A172 (cell line): ENCODE results near the gene SFN. TPM values are rescaled to one million over a fixed set of nuclear protein-coding genes. Genes with fewer than 3 reads are reported as not detected.
"Not testable (repeated sequence)": the region's sequence is repeated elsewhere in the genome, so short reads cannot be mapped to it uniquely, and the experiment has no call there.

Experiments used
- DNase-seq: peaks from one replicate; pipeline ENCODE4 v3.0.0-alpha.2; 2015; ENCODE audit warnings: low spot score
- total RNA-seq: library from RNA; depleted of rRNA; stranded (reverse); fragments of >200 nt; shearing (Covaris generic); gene quantifications from 2 replicates; pipeline ENCODE4 v1.2.3, GENCODE V29; 2014; rRNA removed

SFN gene
- total RNA-seq = 20.6 and 30.1 TPM in 2 replicates

DNA sequence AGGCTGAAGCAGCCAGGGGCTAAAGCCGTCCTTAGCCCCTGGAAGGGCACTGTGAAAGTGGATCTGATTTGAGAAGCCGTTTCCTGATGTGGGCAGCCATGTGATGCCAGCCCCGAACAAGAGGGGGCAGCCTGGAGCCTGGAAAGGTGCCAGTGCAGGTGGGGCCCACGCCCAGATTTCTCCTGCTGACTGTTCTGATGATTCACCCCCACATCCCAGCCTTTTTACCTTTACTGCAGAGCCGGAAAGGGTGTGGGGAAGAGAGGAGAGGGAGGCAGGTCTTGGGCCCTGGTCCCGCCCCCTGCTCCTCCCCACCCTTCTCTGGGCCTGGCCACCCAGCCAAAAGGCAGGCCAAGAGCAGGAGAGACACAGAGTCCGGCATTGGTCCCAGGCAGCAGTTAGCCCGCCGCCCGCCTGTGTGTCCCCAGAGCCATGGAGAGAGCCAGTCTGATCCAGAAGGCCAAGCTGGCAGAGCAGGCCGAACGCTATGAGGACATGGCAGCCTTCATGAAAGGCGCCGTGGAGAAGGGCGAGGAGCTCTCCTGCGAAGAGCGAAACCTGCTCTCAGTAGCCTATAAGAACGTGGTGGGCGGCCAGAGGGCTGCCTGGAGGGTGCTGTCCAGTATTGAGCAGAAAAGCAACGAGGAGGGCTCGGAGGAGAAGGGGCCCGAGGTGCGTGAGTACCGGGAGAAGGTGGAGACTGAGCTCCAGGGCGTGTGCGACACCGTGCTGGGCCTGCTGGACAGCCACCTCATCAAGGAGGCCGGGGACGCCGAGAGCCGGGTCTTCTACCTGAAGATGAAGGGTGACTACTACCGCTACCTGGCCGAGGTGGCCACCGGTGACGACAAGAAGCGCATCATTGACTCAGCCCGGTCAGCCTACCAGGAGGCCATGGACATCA is at the start of gene SFN:
Gene SFN (plus strand): TSS at position 369 of the 904 bp plus-strand sequence. CDS start 64 bp downstream, at position 433.
- peak; percentile 85 for DNase-seq

DNA sequence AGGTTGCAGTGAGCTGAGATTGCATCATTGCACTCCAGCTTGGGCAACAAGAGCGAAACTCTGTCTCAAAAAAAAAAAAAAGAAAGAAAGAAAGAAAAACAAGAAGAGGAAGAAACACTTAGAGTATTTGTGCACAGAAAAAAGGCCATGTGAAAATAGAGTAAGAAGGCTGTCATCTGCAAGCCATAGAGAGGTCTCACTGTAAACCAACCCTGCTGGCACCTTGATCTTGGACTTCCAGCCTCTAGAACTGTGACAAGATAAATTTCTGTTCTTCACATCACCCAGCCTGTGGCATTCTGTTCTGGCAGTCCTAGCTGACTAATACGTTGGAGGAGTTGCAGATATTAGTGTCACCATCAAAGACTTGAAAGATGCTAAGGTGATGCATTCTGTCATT is 48.6 kb upstream of the SFN start:
- DNase-seq = no peak

DNA sequence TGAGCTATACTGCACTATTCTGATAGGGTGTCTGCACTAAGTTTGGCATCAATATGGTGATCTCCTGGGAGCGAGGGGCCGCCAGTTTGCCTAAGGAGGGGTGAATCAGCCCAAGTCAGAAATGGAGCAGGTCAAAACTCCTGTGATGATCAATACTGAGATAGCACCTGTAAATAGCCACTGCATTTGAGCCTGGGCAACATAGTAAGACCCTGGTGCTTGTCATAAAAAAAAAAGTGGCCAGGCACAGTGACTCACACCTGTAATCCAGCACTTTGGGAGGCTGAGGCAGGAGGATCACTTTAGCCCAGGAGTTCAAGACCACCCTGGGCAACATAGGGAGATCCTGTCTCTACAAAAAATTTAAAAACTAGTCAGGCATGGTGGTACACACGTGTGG is 48.1 kb upstream of the SFN start:
- no peak for DNase-seq

DNA sequence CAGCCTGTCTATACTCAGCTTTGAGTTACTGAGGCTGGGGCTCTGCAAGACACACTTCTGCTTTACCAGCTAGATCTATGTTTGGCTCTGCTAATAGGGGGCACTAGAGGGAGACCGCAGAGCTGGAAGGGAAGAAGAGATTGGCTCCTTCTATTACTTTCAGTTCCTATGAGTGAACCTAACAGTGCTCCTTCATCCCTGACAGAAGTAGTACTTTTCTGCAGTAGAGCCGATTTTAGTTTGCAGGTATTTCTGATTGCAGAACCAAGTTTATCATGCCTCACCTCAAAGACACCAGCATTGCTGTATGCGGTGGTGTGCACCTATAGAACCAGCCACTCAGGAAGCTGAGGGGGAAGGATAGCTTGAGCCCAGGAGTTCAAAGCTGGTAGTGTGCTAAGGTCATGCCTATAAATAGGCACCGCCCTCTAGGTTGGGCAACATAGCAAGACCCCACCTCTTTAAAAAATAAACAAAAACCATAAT is 42.1 kb upstream of the SFN start:
- DNase-seq = no peak

DNA sequence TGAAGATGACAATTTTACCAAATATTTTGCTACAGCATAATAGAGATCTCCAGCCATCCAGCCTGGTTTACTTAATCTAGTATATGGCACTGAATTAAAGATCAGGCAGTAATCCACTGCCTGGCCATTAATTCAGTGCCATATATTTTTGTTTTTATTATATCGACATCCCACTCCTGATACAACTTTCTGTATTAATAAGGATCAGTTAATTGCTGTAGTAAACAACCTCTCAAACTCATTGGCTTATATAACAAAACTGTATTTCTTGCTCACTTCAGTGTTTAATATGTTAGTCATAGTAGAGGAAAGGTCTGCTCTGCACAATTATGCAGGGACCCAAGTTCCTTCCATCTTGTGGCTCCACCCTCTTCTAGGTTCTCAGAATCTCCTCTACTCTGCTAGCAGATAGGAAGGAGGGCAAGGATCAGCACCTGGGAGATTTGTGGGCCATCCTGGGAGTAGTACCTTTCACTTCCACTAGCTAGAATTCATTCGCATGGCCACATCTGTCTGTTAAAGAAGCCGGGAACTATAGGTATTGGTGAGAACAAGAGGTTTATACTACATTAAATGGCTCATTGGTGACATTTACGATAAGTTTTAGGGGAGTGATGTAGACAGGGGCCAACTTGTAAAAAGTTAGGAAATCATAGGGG is 40.1 kb upstream of the SFN start:
- no peak for DNase-seq

DNA sequence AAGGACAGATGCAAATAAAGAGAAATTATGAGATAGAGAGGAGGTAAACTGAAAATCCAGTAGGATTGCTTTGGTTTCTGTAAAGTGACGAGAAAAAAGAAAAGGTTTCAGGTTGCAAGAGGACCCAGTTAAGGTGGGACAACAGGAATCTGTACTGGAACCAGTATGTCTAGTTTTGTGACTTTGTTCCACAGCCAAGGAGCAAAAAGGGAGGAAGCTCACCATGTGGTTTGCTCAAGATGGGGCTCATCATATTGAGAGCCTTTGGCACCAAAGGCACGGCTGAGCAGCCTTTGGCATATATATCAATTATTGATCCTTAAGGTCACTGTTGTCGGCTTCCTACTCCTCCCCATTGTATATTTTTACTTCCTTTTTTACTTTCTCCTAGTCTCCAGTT is 38.2 kb upstream of the SFN start:
- no peak for DNase-seq

DNA sequence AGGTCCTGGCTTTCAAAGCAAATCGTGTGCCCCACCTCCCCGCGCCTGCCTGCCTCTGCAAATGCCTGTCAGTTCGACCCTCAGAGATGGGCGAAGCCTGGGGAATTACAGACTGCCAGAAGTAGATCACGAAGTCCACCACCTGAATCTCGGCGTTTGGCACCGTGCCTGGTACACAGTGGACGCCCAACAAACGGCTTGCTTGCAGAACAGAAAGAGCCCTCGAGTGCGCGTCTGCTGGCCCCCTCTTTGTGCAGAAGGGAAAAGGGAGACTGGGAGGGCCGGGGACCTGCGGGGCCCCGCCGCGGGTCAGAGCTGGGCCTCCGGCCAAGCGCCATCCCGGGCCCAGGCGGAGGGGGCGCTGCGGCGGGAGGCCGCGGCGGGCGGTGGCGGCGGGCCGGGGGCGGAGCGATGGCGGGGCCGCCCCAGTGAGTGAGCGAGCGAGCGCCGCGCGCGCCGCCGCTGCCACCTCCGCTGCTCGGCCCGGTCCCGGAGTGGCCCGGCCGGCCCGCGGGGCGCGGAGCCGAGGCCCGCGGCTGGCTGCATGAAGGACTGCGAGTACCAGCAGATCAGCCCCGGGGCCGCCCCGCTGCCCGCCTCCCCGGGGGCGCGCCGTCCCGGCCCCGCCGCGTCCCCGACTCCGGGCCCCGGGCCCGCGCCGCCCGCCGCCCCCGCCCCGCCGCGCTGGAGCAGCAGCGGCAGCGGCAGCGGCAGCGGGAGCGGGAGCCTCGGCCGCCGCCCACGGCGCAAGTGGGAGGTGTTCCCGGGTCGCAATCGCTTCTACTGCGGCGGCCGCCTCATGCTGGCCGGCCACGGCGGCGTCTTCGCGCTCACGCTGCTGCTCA is 36.5 kb upstream of the SFN start, which contains the start of gene ZDHHC18:
Gene ZDHHC18 (plus strand): TSS at position 428 of the 845 bp plus-strand sequence. CDS start 117 bp downstream, at position 545.
- DNase-seq = peak; percentile 10

DNA sequence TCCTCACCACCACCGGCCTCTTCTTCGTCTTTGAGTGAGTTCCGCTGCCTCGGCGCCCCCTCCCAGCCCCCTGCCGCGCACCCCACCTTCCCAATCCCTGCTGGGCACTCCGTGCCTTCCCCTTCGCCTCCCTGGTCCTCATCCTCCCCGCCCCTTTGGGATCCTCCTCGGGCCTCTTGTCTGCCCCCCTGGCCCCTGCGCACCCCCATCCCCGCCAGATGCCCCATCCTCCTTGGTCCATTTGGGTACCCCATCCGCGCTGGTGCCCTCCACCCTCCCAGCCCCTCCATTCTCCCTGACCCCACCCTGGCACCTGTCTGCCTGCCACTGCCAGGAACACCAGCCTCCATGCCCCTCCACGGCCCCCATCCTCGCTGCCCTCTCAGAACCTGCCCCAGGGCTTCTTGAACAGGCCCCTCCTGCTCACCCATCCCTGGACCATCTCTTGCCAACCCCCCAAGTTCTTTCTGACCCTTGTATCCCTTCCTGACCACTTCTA is 35.8 kb upstream of the SFN start:
- no peak for DNase-seq

DNA sequence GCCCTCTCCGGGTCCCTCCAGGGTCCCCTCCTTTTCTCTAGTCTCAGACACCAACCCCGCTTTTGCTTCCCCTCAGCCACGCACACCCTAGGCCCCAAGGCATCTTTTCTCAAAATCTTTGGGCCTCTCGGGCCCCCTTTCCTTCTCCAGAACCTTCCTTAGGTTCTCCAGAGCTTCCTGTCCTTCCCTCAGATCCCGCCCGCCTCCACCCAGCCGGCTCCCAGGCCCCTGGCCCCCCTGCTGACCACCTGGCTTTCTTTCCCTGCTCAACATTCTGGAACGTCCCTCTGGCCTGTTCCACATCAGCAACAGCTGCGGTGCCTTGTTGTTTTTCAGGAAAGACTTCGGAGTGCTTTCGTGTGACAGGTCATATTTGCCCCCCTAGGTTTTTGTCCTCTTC is 35.3 kb upstream of the SFN start:
- DNase-seq = no peak

DNA sequence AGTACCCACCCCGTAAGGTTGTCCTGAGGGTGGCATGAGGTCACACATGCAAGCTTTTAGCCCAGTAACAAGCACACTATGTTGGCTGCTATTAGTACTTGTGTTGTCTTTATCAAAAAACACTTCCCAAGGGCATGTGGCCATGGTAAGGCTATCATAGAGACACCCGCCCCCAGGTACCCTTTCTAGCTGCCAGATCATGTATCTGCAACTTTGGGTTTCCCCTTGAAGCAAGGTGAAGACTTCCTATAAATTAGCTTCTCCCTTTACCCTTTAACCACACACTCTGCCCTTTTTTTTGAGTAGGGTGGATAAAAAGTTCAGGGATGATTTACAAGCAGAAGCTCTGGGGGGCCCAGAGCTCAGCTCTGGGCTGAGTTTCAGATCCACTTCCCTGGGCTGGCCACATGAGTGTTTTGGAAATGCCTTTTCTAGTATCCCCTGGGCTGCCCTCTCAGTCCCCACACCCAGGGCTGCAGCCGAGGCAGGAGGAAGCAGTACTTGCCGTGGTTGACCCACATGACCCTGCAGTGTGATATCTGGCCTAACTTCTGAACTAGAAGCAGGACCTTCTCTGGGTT is 34.4 kb upstream of the SFN start:
- no peak for DNase-seq

DNA sequence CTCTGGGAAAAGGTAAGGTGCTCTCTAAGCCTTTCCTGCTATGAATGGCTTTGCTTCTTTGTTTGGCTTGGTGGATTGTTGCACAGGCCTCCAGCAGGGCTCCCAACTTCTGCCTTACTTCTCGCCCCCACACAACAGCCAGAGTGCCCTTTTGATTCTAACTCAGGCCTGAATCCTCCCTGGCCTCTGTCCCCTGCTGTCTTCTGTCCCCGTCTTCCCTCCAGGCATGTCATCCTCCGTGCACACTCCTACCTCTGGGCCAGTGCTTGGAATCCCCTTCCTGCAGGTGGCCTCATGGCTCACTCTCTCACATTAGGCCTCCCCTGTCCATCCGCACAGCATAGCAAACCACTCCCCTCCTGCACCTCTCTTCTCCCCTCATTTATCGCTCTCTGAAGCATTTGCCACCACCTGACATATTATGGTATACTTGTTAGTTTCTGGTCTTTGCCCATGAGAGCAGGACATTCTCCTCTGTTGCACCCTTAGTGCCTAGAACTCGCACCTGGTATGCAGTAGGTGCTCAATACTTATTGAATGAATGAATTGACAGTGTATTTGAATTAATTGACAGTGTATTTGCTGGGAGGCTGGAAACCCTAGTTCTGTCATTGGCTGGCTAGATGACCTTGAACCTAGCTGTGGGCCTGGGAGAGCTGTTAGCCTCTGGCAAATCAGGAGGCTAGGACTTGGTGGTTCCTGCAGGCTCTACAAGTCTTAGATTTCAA is 33.6 kb upstream of the SFN start:
- no peak for DNase-seq

DNA sequence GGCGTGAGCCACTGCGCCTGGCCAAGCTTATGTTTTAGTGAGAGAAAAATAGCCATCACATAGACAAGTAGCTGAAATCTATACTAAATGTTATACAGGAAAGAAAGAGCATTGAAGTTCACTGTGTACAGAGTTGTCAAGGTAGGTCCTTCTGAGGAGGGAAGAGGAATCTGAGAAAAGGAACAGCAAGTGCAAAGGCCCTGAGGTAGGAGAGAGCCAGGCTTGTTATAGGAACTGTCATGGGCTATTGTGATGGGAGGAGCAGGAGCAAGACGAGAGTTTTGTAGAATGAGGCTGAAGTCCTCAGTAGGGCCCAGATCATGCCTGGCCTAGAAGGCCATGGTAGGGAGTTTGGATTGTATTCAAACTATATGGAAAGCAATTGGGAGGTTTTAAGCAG is 31.9 kb upstream of the SFN start:
- no peak for DNase-seq

DNA sequence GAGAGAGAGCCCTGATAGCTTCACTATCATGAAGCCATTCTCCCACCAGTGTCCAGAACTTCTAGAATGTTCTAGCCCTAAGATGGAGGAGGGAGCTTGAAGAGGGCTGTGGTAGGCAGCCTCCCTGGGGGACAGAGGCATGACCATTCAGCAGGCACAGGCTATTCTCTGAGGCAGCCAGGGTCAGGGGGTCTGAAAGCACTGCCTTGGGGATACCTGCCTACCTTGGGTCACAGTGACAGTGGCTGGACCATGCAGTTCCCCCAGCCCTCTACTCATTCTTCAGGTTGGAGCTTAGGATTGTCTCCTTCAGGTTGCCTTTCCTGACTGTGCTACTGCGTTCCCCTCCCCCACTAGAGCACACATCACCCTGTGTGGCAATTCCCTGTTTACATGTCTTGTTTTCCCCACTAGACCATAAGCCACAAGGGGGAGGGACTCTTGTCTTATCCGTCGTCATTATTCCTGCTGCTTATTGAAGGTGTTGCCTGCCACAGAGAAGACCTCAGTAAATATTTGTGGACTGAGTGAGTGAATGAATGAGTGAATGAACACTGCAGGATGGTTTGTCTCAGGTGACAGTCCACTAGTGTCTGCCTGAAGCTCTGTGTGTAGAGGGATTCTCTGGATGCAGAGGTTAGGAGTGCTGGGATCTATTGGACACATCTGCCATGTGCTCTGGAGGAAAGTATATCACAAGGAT is 31.3 kb upstream of the SFN start:
- no peak for DNase-seq

DNA sequence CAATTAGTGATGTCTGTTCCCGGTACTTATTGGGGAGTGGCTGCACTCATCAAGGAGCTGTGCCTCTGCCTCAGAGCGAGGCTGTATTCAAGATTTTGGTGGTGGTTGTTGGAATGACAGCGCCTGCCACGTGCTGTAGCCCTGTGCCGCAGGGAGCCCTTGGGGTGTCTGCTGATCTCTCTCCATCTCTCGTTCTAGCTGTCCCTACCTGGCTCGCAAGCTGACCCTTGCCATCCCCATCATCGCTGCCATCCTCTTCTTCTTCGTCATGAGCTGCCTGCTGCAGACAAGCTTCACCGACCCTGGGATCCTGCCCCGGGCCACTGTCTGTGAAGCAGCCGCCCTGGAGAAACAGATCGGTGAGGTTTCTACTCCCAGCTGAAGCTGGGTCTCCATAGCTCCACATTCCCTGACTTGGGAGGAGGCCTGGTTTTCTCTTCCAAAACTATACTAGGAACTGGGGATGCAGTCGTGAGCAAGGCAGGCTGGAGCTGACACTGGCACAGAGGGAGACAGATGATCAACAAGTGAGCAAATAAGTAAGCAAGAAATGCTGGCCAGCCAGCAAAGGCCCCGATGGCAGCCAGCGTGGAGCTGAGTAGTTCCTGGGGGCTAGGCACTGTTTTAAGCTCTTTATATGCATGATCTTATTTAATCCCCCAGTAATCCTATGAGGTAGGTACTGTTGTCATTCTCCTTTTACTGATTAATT is 30.5 kb upstream of the SFN start:
- no peak for DNase-seq

DNA sequence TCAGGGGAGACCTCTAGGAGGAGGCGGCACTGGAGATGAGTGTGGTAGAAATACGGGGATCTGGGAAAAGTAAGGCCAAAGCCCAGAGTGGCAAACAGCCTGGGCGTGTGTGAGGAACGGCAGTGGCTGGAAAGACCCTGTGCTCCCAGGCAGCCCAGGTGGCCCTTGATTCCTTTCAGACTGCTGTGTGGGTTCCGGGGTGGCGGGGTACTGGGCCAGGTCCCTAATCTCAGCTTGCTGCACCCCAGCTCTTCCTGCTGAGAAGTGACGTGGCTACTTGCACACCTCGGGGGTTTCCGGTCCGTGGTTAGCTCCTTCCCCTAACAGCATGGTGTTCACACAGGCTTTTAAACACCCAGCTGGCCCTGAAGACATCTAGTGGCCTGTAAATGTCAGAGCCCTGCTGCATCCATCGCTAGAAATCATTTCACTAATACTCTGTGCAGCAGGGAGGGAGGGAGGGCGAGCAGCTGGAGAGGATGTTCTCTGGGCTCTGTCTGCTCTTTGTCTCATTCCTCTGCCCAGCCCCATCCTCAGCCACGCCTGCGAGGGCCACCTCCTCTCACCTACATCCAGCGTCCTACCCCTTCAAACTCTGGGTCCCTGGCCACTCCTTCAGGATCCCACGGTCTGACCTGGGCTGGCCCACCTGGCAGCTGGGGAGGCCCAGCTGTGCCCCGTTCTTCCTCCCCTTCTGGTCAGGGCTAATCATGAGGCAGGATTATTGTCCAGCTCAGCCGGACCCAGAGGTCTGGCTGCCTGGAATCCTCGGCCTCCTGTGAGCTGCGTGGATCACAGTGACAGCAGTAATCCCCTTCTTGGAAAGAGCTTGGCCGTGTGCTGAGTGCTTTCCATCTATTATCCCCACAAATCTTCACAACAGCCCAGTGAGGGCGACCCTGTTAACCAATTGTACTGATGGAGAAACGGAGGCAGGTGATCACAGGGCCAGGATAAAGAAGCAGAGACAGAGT is 29.2 kb upstream of the SFN start:
- peak; percentile 48 for DNase-seq

DNA sequence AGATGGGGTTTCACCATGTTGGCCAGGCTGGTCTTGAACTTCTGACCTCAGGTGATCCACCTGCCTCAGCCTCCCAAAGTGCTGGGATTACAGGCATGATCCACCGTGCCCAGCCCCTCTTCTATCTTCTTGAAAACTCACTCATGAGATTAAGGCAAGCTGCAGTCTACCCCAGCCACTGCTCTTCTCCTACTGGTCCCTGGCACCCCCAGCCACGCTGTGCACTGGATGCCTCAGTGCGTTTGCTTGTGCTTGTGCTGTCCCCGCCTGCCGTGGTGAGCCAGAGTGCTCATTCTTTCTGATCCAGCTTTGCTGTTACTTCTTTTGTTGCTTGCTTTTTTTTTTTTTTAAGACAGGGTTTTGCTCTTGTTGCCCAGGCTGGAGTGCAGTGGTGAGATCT is 25.3 kb upstream of the SFN start:
- DNase-seq = not testable (repeated sequence)

DNA sequence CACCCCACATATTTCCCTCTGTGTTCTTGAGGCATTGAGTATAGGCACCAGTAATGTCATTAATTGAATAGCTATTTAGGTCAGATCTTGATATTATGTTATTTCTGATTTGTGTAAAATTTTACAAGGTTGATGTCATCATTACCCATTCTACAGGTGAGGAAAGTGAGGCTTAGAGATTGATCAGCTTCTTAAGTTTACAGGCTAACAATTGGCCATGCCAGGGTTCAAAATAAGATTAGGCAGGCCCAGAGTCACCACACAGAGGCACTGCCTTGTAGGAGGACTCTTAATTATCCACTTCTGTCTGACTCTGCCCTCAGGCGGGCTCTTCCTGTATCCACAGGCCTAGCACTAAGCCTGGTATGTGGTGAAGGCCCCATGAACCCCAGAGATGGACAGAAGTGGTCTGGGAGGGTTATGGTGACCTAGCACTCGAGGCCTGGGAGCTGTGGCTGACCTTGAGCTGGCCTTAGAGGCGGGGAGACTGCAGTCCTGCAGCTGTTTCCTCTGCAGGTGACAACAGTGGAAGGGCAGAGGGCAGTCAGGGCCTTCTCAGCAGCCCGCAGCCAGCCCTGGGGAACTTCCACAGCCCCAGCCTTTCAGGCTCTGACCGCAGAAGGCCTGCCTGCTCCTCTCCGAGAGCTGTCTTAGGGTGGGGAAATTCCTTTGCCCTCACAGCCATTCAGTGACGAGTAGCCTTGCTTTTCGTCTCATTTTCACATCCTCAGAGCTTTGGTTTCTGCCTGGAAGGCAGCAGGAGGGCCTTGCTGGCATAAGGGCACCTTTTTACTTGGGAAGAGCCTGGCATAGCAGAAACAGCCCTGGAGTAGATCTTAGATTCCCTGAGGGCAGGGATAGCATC is 24.2 kb upstream of the SFN start:
- no peak for DNase-seq
